Activated CD4-positive, alpha-beta memory T cell treated with anti-CD3 and anti-CD28 coated beads, Interleukin-2, amount 10 ng/mL, durations not matched to agents 7 days and 5 days (primary cell): ENCODE results near the gene CELSR2. TPM values are rescaled to one million over a fixed set of nuclear protein-coding genes. Genes with fewer than 3 reads are reported as not detected.
"Not testable (repeated sequence)": the region's sequence is repeated elsewhere in the genome, so short reads cannot be mapped to it uniquely, and the experiment has no call there.

Experiments
- CTCF ChIA-PET: fragments of 350-600 bp; sonication (Branson Sonifier 250); formaldehyde crosslinking; loops from one replicate; lab custom pipeline; 2021; ENCODE audit warnings: antibody characterized with exemption, inconsistent platforms; lab: Charles Lee
- POLR2A ChIA-PET: fragments of 350-600 bp; sonication (Branson Sonifier 250); formaldehyde crosslinking; loops from one replicate; lab custom pipeline; 2021; ENCODE audit warnings: antibody characterized with exemption; lab: Charles Lee
- DNase-seq: peaks from one replicate; pipeline ENCODE4 v3.0.0-alpha.2; 2020
- H3K27ac Mint-ChIP-seq: one replicate; pipeline ENCODE4 v1.8.0; 2021; ENCODE audit warnings: mild to moderate bottlenecking, mixed read lengths
- H3K27me3 Mint-ChIP-seq: one replicate; pipeline ENCODE4 v1.8.0; 2021; ENCODE audit warnings: mixed read lengths
- H3K36me3 Mint-ChIP-seq: one replicate; pipeline ENCODE4 v1.8.0; 2021; ENCODE audit warnings: low read depth, mixed read lengths
- H3K4me1 Mint-ChIP-seq: one replicate; pipeline ENCODE4 v1.8.0; 2021; ENCODE audit warnings: mixed read lengths
- H3K4me3 Mint-ChIP-seq: one replicate; pipeline ENCODE4 v1.8.0; 2021; ENCODE audit warnings: mild to moderate bottlenecking, mixed read lengths
- H3K9me3 Mint-ChIP-seq: one replicate; pipeline ENCODE4 v1.8.0; 2021; ENCODE audit warnings: mixed read lengths
- total RNA-seq, 2 experiments: library from RNA; stranded (reverse); gene quantifications; one replicate each; pipeline ENCODE4 v1.2.3, GENCODE V29; 2021

The CELSR2 gene
- total RNA-seq, 2 experiments from 2014 or later, result 2.0 to 2.2 TPM

DNA sequence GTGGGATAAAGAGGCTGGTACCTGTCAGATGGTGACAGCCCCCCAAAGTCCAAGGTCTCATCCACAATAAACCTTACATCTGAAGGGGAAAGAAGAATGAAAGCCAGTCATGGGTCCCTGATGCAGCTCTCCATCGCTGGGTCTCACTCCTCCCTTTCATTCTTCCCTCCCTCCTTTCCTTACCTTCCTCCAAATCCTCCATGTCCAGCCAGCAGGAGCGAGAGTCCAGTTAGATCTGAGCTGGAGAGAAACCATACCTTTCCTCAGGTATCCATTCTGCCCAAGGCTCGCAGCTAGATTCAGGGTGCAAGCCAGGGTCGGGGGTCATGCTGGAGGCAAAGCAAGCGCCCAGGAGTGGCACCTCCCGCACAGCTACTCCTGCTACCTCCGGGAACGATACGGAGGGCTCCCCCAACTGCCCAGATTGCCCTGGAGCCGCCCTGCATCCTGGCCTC is 33.2 kb downstream of the CELSR2 start:
- Mint-ChIP-seq H3K36me3 (peaks cover 27% of the 10 kb centered on the region), H3K4me1 (peaks cover 33% of the 10 kb centered on the region), H3K27ac (peak overlapping the region; percentile 85), H3K4me3 (peak overlapping the region; percentile 99), H3K27me3 (peaks cover 3% of the 10 kb centered on the region), H3K9me3 (no peaks in the 10 kb centered on the region)
- ChIA-PET CTCF (interaction anchor here (0.6 to 3.0 kb wide), 14 partner anchors 10 to 358 kb away, joined by 3 to 31 read pairs (median 4); partner anchors contain the start of gene SORT1), POLR2A (interaction anchor here (1.0 to 2.9 kb wide), 13 partner anchors 10 to 267 kb away, joined by 3 to 27 read pairs (median 5); partner anchors contain the start of genes GNAI3, PSMA5, SARS1 and SORT1)
- no peak for DNase-seq

- CTCF ChIA-PET, result interaction anchor here (0.6 to 3.0 kb wide), 15 partner anchors 10 to 357 kb away, joined by 3 to 31 read pairs (median 4); partner anchors contain the start of gene SORT1
Observed at GRCh38 chr1:109282952-109283747, 33.8 kb downstream of the CELSR2 start, which contains the start of gene PSRC1. Gene PSRC1 (minus strand): TSS chr1:109283145.

GRCh38 chr1:109283748-109284600 is 34.6 kb downstream of the CELSR2 start:
- Mint-ChIP-seq H3K4me1 (peaks cover 31% of the 10 kb centered on the region), H3K4me3 (peak overlapping the region; percentile 99), H3K27me3 (peaks cover 8% of the 10 kb centered on the region), H3K36me3 (peaks cover 22% of the 10 kb centered on the region), H3K9me3 (no peaks in the 10 kb centered on the region), H3K27ac (peak overlapping the region; percentile 85)
- POLR2A ChIA-PET, result interaction anchor here (1.1 to 2.9 kb wide), 9 partner anchors 9 to 265 kb away, joined by 3 to 27 read pairs (median 7); partner anchors contain the start of genes GNAI3, PSMA5, SARS1 and SORT1
- no peak for DNase-seq
- CTCF ChIA-PET, result interaction anchor here (1.1 to 3.0 kb wide), 5 partner anchors 16 to 249 kb away, joined by 3 to 31 read pairs (median 3); partner anchors contain the start of gene SORT1

More at GRCh38 chr1:109282952-109283747, 33.8 kb downstream of the CELSR2 start, which contains the start of gene PSRC1:
- DNase-seq, result peak; percentile 92
- H3K36me3 Mint-ChIP-seq, result peaks cover 24% of the 10 kb centered on the region
- POLR2A ChIA-PET, result interaction anchor here (0.7 to 2.9 kb wide), 15 partner anchors 9 to 266 kb away, joined by 3 to 27 read pairs (median 5); partner anchors contain the start of genes GNAI3, PSMA5, SARS1 and SORT1
- peak within 1 kb of the TSS; percentile 99 for H3K4me3 Mint-ChIP-seq
- H3K4me1 Mint-ChIP-seq, result peaks cover 33% of the 10 kb centered on the region
- H3K27me3 Mint-ChIP-seq, result peaks cover 3% of the 10 kb centered on the region
- no peaks in the 10 kb centered on the region for H3K9me3 Mint-ChIP-seq
- H3K27ac Mint-ChIP-seq, result peak within 1 kb of the TSS; percentile 85

GRCh38 chr1:109286762-109287161 is 37.4 kb downstream of the CELSR2 start:
- H3K36me3 Mint-ChIP-seq, DNase-seq, H3K27ac Mint-ChIP-seq, H3K9me3 Mint-ChIP-seq, POLR2A ChIA-PET, H3K4me3 Mint-ChIP-seq: not testable (repeated sequence)
- CTCF ChIA-PET, result interaction anchor here (0.7 kb wide), 1 partner anchor 87 kb away, joined by 5 read pairs; no protein-coding TSS in a partner anchor
- peaks cover 23% of the 10 kb centered on the region for H3K4me1 Mint-ChIP-seq
- peaks cover 12% of the 10 kb centered on the region for H3K27me3 Mint-ChIP-seq

GRCh38 chr1:109290137-109290536 is 40.8 kb downstream of the CELSR2 start:
- POLR2A ChIA-PET, result no interaction called here
- H3K27ac Mint-ChIP-seq, result no peak overlapping the region
- no peak overlapping the region for H3K4me3 Mint-ChIP-seq
- CTCF ChIA-PET, result no interaction called here
- no peaks in the 10 kb centered on the region for H3K36me3 Mint-ChIP-seq
- DNase-seq, result no peak
- no peaks in the 10 kb centered on the region for H3K9me3 Mint-ChIP-seq
- peaks cover 2% of the 10 kb centered on the region for H3K4me1 Mint-ChIP-seq
- H3K27me3 Mint-ChIP-seq, result peaks cover 30% of the 10 kb centered on the region

DNA sequence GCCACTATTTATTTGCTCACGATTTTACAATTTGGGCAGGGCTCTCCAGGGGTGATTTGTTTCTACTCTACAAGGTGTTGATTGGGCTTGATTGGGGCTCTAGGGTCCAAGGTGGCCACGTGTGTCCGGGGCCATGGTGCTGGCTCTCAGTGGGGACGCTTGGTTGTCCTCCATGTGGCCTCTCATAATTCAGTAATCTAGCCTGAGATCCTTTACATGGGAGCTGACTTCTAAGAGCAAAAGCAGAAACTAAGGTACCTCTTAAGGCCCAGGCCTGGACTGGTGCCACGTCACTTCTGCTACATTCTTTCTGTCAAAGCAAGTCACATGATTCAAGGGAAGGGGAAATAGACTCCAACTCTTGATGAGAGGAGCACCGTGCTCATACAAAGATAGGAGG is 41.7 kb downstream of the CELSR2 start:
- no peaks in the 10 kb centered on the region for H3K4me1 Mint-ChIP-seq
- H3K27me3 Mint-ChIP-seq, result peaks cover 35% of the 10 kb centered on the region
- no peak for DNase-seq
- ChIA-PET CTCF (no interaction called here), POLR2A (no interaction called here)
- H3K27ac Mint-ChIP-seq, result no peak overlapping the region
- no peak overlapping the region for H3K4me3 Mint-ChIP-seq
- no peaks in the 10 kb centered on the region for H3K9me3 Mint-ChIP-seq
- no peaks in the 10 kb centered on the region for H3K36me3 Mint-ChIP-seq

DNA sequence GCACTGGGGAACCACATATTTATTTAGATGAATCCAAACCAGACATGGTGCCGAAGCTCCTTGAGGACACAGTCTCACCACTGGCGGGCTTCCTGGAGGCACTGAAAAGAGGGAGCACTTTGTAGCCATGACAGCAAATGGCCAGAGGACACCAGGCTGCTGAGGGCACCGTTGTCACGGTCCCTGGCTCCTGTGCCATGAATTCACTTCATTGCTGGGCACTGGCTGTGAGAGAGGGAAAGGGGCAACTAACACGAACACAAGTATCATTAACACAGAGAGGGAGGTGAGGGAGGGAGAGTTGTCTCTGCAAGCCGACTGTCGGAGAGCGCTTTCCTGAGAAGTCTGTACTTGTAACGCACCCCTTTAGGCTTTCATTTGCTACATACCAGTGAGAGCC is 43.0 kb downstream of the CELSR2 start:
- POLR2A ChIA-PET, result interaction anchor here (0.9 kb wide), 1 partner anchor 9 kb away, joined by 4 read pairs; the partner anchor contains the start of gene PSRC1

DNA sequence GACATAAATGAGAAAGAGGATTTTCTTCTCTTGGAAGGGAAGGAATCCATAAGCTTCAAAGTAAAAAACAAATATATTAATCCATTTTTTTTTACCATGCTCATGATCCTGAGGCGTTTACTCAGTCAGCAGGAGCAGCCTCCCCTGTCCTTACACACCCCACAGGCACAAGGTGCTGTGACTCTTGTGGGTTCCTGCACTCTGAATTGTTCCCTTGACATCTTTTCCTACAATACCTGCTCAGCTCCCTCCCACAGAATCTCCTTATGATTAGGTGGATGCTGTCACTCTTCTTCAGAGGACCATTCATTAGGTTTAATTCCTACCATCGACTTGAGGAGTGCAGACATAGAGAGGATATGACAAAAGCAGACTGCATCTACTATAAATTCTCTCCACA is 43.7 kb downstream of the CELSR2 start:
- Mint-ChIP-seq H3K4me3 (no peak overlapping the region), H3K36me3 (no peaks in the 10 kb centered on the region)
- CTCF ChIA-PET, result interaction anchor here (0.7 to 1.2 kb wide), 2 partner anchors 10 to 106 kb away, joined by 3 read pairs; partner anchors contain the start of gene PSRC1

More for the DNA sequence above, 43.0 kb downstream of the CELSR2 start:
- Mint-ChIP-seq H3K9me3 (no peaks in the 10 kb centered on the region), H3K27ac (no peak overlapping the region), H3K4me1 (no peaks in the 10 kb centered on the region), H3K27me3 (peaks cover 33% of the 10 kb centered on the region), H3K4me3 (no peak overlapping the region), H3K36me3 (no peaks in the 10 kb centered on the region)
- CTCF ChIA-PET, result interaction anchor here (1.2 kb wide), 1 partner anchor 106 kb away, joined by 3 read pairs; no protein-coding TSS in a partner anchor
- no peak for DNase-seq

DNA sequence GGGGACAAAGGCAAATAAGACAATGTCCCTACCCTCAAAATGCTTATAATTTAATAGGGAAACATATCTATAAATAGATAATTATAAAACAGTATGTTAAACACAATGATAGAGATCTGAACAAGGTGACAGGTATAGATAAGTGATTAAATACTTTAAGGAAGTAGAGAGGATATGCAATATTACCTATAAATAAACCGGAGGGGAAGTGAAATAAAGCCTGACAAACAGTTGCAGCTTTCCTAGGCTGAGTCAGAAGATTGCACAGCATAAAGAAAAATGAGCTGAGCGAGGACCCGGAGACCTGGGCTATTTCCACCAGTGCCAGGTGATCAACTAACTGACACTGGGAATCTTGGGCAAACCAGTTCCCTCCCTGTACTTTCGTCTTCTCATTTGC is 45.1 kb downstream of the CELSR2 start:
- Mint-ChIP-seq H3K27ac (no peak overlapping the region), H3K9me3 (no peaks in the 10 kb centered on the region), H3K4me1 (peaks cover 4% of the 10 kb centered on the region), H3K4me3 (no peak overlapping the region), H3K27me3 (peaks cover 36% of the 10 kb centered on the region), H3K36me3 (no peaks in the 10 kb centered on the region)
- ChIA-PET CTCF (no interaction called here), POLR2A (no interaction called here)
- DNase-seq, result no peak

More for the DNA sequence above, 43.7 kb downstream of the CELSR2 start:
- Mint-ChIP-seq H3K9me3 (no peaks in the 10 kb centered on the region), H3K27ac (no peak overlapping the region), H3K4me1 (no peaks in the 10 kb centered on the region), H3K27me3 (peaks cover 33% of the 10 kb centered on the region)
- POLR2A ChIA-PET, result interaction anchor here (0.9 kb wide), 1 partner anchor 10 kb away, joined by 4 read pairs; the partner anchor contains the start of gene PSRC1
- DNase-seq, result no peak

GRCh38 chr1:109295712-109296415 is 46.5 kb downstream of the CELSR2 start:
- peaks cover 43% of the 10 kb centered on the region for H3K27me3 Mint-ChIP-seq
- ChIA-PET POLR2A (no interaction called here), CTCF (interaction anchor here (0.7 kb wide), 1 partner anchor 1154 kb away, joined by 3 read pairs; no protein-coding TSS in a partner anchor)
- H3K27ac Mint-ChIP-seq, result no peak overlapping the region
- DNase-seq, result no peak
- H3K4me1 Mint-ChIP-seq, result peaks cover 4% of the 10 kb centered on the region
- H3K36me3 Mint-ChIP-seq, result no peaks in the 10 kb centered on the region
- no peaks in the 10 kb centered on the region for H3K9me3 Mint-ChIP-seq
- no peak overlapping the region for H3K4me3 Mint-ChIP-seq

DNA sequence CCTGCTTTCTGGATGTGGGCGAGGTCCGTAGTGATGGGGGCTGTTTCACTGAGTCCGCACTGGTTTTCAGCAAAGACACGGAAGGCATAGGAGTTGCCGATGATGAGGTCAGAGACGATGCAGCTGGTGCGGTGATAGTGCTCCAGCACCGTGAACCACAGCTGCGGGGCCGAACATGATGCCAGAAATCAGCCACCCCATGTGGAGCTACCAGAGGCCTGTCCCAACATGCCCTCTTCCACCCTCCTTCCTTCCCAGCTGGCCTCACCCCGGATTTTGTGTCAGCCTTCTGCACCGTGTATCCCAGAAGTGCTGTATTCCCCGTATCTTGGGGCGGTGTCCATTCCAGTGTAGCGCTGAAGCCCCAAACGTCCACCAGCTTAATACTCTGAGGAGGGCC is 47.4 kb downstream of the CELSR2 start:
- H3K9me3 Mint-ChIP-seq, result no peaks in the 10 kb centered on the region
- no peak overlapping the region for H3K27ac Mint-ChIP-seq
- peaks cover 4% of the 10 kb centered on the region for H3K4me1 Mint-ChIP-seq
- no peak overlapping the region for H3K4me3 Mint-ChIP-seq
- CTCF ChIA-PET, result no interaction called here
- H3K36me3 Mint-ChIP-seq, result no peaks in the 10 kb centered on the region
- POLR2A ChIA-PET, result no interaction called here
- H3K27me3 Mint-ChIP-seq, result peaks cover 40% of the 10 kb centered on the region
- DNase-seq, result no peak
